ENCODE measurements around the gene KMT2B.
"Not testable (repeated sequence)": the region's sequence is repeated elsewhere in the genome, so short reads cannot be mapped to it uniquely, and the experiment has no call there.

The KMT2B gene

GRCh38 chr19:35710784-35711723, 6.7 kb upstream of the KMT2B start:
- peak; percentile 24 for DNase-seq

GRCh38 chr19:35712567-35713505, 5.0 kb upstream of the KMT2B start:
- peak; percentile 50 for DNase-seq

- DNase-seq = no peak
Observed at GRCh38 chr19:35713506-35713850, 4.3 kb upstream of the KMT2B start.

- DNase-seq = no peak
Observed at GRCh38 chr19:35713904-35714495, 3.8 kb upstream of the KMT2B start.

- DNase-seq = no peak
Observed at GRCh38 chr19:35714601-35715354, 3.0 kb upstream of the KMT2B start.

GRCh38 chr19:35715355-35715809, 2.4 kb upstream of the KMT2B start:
- no peak for DNase-seq

- DNase-seq = no peak
Observed at GRCh38 chr19:35715981-35716800, 1.6 kb upstream of the KMT2B start.

- DNase-seq = peak; percentile 98
Observed at GRCh38 chr19:35716801-35717664, 770 bp upstream of the KMT2B start.

- DNase-seq = peak; percentile 42
Observed at GRCh38 chr19:35718345-35719041, 690 bp downstream of the KMT2B start.

GRCh38 chr19:35719402-35720162, 1.8 kb downstream of the KMT2B start:
- no peak for DNase-seq

GRCh38 chr19:35720163-35720524, 2.3 kb downstream of the KMT2B start:
- DNase-seq = no peak

- DNase-seq = no peak
Observed at GRCh38 chr19:35720648-35721047, 2.8 kb downstream of the KMT2B start.

- no peak for DNase-seq
Observed at GRCh38 chr19:35721374-35721773, 3.6 kb downstream of the KMT2B start.

- no peak for DNase-seq
Observed at GRCh38 chr19:35722461-35722860, 4.7 kb downstream of the KMT2B start.

GRCh38 chr19:35722897-35723296, 5.1 kb downstream of the KMT2B start:
- no peak for DNase-seq

GRCh38 chr19:35723671-35724070, 5.9 kb downstream of the KMT2B start:
- no peak for DNase-seq

GRCh38 chr19:35724132-35724531, 6.3 kb downstream of the KMT2B start:
- DNase-seq = not testable (repeated sequence)

- no peak for DNase-seq
Observed at GRCh38 chr19:35724560-35724959, 6.8 kb downstream of the KMT2B start.

GRCh38 chr19:35725216-35725861, 7.5 kb downstream of the KMT2B start:
- DNase-seq = no peak

Data from CD4-positive, alpha-beta T cell treated with Interleukin-12 subunit alpha and Interleukin-12 subunit beta, for 1 hour (primary cell).